Measurements from ENCODE around the gene PPP1R3E. TPM values are rescaled to one million over a fixed set of nuclear protein-coding genes. Genes with fewer than 3 reads are reported as not detected.

The PPP1R3E gene
- total RNA-seq, 2 donors from 2014 or later = 8.5 to 9.1 TPM

GRCh38 chr14:23324455-23324846 is 21.8 kb upstream of the PPP1R3E start:
- intact Hi-C loops (cut with DNase I) = loop anchor here (5.0 to 10.0 kb wide), 3 partner anchors 120 to 452 kb away; partner anchors contain the start of genes LRP10 (in 1 of the 2), THTPA (in 1 of the 2) and ZFHX2 (in 1 of the 2)

GRCh38 chr14:23323838-23324454 is 21.3 kb upstream of the PPP1R3E start:
- DNase-seq (ENCODE audit: low spot score) = no peak
- intact Hi-C loops (cut with DNase I) = loop anchor here (5.0 to 10.0 kb wide), 3 partner anchors 121 to 452 kb away; partner anchors contain the start of genes LRP10 (in 1 of the 2), THTPA (in 1 of the 2) and ZFHX2 (in 1 of the 2)

More at GRCh38 chr14:23324455-23324846, 21.8 kb upstream of the PPP1R3E start:
- no peak for DNase-seq (ENCODE audit: low spot score)

GRCh38 chr14:23322568-23323517 is 20.2 kb upstream of the PPP1R3E start:
- DNase-seq (ENCODE audit: low spot score) = no peak
- intact Hi-C loops (cut with DNase I) = loop anchor here (5.0 to 10.0 kb wide), 3 partner anchors 122 to 451 kb away; partner anchors contain the start of genes LRP10 (in 1 of the 2), THTPA (in 1 of the 2) and ZFHX2 (in 1 of the 2)

GRCh38 chr14:23321572-23322547 is 19.2 kb upstream of the PPP1R3E start:
- intact Hi-C loops (cut with DNase I) = loop anchor here (5.0 to 10.0 kb wide), 3 partner anchors 123 to 450 kb away; partner anchors contain the start of genes LRP10 (in 1 of the 2), THTPA (in 1 of the 2) and ZFHX2 (in 1 of the 2)
- DNase-seq (ENCODE audit: low spot score) = no peak

- intact Hi-C loops (cut with DNase I) = loop anchor here (5.0 to 10.0 kb wide), 3 partner anchors 124 to 449 kb away; partner anchors contain the start of genes LRP10 (in 1 of the 2), THTPA (in 1 of the 2) and ZFHX2 (in 1 of the 2)
- DNase-seq (ENCODE audit: low spot score) = peak; percentile 100
These were observed 18.2 kb upstream of the PPP1R3E start, which contains the start of gene PABPN1 for GRCh38 chr14:23320584-23321571. TSS of gene PABPN1 (plus strand) at chr14:23321457. CDS start at chr14:23321470, 13 bp downstream.

GRCh38 chr14:23319746-23320583 is 17.3 kb upstream of the PPP1R3E start:
- DNase-seq (ENCODE audit: low spot score) = no peak
- intact Hi-C loops (cut with DNase I) = loop anchor here (5.0 to 10.0 kb wide), 3 partner anchors 125 to 448 kb away; partner anchors contain the start of genes LRP10 (in 1 of the 2), THTPA (in 1 of the 2) and ZFHX2 (in 1 of the 2)

- no peak for DNase-seq (ENCODE audit: low spot score)
- intact Hi-C loops (cut with DNase I) = no loop called here
These were observed 13.6 kb upstream of the PPP1R3E start for GRCh38 chr14:23316300-23316699.

- intact Hi-C loops (cut with DNase I) = no loop called here
- no peak for DNase-seq (ENCODE audit: low spot score)
These were observed 7.9 kb upstream of the PPP1R3E start for GRCh38 chr14:23310546-23310945.

GRCh38 chr14:23308721-23309445 is 6.2 kb upstream of the PPP1R3E start:
- no peak for DNase-seq (ENCODE audit: low spot score)
- intact Hi-C loops (cut with DNase I) = no loop called here

- DNase-seq (ENCODE audit: low spot score) = no peak
- intact Hi-C loops (cut with DNase I) = no loop called here
These were observed 5.3 kb upstream of the PPP1R3E start for GRCh38 chr14:23307687-23308644.

- no peak for DNase-seq (ENCODE audit: low spot score)
- intact Hi-C loops (cut with DNase I) = no loop called here
These were observed 4.5 kb upstream of the PPP1R3E start for GRCh38 chr14:23307146-23307530.

GRCh38 chr14:23306412-23307145 is 3.9 kb upstream of the PPP1R3E start, which contains the start of gene BCL2L2:
TSS of gene BCL2L2 (plus strand) at chr14:23306833. CDS start at chr14:23307768, 935 bp downstream.
- intact Hi-C loops (cut with DNase I) = no loop called here
- peak; percentile 97 for DNase-seq (ENCODE audit: low spot score)

GRCh38 chr14:23301969-23302289 is 730 bp downstream of the PPP1R3E start:
- intact Hi-C loops (cut with DNase I) = no loop called here
- DNase-seq (ENCODE audit: low spot score) = no peak

All from posterior vena cava (tissue), 2 donors.